Stimulated activated naive CD8-positive, alpha-beta T cell treated with anti-CD3 and anti-CD28 coated beads, Interleukin-15, amount 100 ng/mL, for 72 hours (primary cell): ENCODE data around the gene PAX8.
A peak's percentile ranks its signal among the peaks of the same experiment; 100 is the strongest.

ENCODE experiments used
- ATAC-seq: fragments of 150-1000 bp; cut with Tn5 transposase; 2 replicates; pipeline ENCODE4 v1.10.0; 2021; ENCODE audit warnings: mild to moderate bottlenecking, moderate library complexity
- DNase-seq, 2 donors: peaks; one replicate each; pipeline ENCODE4 v3.0.0; 2021 to 2022
- H3K27ac Mint-ChIP-seq, 2 donors: one replicate each; pipeline ENCODE4 v1.8.0; 2022; ENCODE audit warnings: mild to moderate bottlenecking in 2 of 2, mixed read lengths in 2 of 2, moderate library complexity in 2 of 2
- H3K27me3 Mint-ChIP-seq: one replicate; pipeline ENCODE4 v1.8.0; 2022; ENCODE audit warnings: mixed read lengths
- H3K4me1 Mint-ChIP-seq: one replicate; pipeline ENCODE4 v1.8.0; 2022; ENCODE audit warnings: mild to moderate bottlenecking, mixed read lengths
- H3K4me3 Mint-ChIP-seq, 2 donors: one replicate each; pipeline ENCODE4 v1.8.0; 2022; ENCODE audit warnings: mild to moderate bottlenecking in 2 of 2, mixed read lengths in 2 of 2, moderate library complexity in 1 of 2
- H3K9me3 Mint-ChIP-seq, 2 donors: one replicate each; pipeline ENCODE4 v1.8.0; 2022; ENCODE audit warnings: mixed read lengths in 2 of 2

PAX8 gene

GRCh38 chr2:113216321-113216720 lies 62.4 kb downstream of the PAX8 start:
- no peaks in the 10 kb centered on the region for H3K9me3 Mint-ChIP-seq
- H3K27ac Mint-ChIP-seq: no peak overlapping the region
- DNase-seq (no peak), ATAC-seq (no peak)
- no peak overlapping the region for H3K4me3 Mint-ChIP-seq
- peaks cover 10% of the 10 kb centered on the region for H3K27me3 Mint-ChIP-seq
- peaks cover 34% of the 10 kb centered on the region for H3K4me1 Mint-ChIP-seq

GRCh38 chr2:113215056-113215455 lies 63.7 kb downstream of the PAX8 start:
- Mint-ChIP-seq H3K4me1 (peaks cover 33% of the 10 kb centered on the region), H3K27me3 (peaks cover 10% of the 10 kb centered on the region), H3K27ac (peak overlapping the region in 1 of 2 donors; percentile 6)

GRCh38 chr2:113214141-113214540 lies 64.6 kb downstream of the PAX8 start:
- Mint-ChIP-seq H3K4me1 (peaks cover 29% of the 10 kb centered on the region), H3K27me3 (peaks cover 10% of the 10 kb centered on the region), H3K27ac (no peak overlapping the region), H3K9me3 (no peaks in the 10 kb centered on the region), H3K4me3 (no peak overlapping the region)
- no peak for DNase-seq
- no peak for ATAC-seq

More at GRCh38 chr2:113215056-113215455, 63.7 kb downstream of the PAX8 start:
- H3K4me3 Mint-ChIP-seq: no peak overlapping the region
- DNase-seq: no peak
- H3K9me3 Mint-ChIP-seq: no peaks in the 10 kb centered on the region
- ATAC-seq: no peak

GRCh38 chr2:113213061-113213930 lies 65.4 kb downstream of the PAX8 start:
- Mint-ChIP-seq H3K4me1 (peaks cover 24% of the 10 kb centered on the region), H3K27ac (no peak overlapping the region), H3K4me3 (no peak overlapping the region), H3K9me3 (no peaks in the 10 kb centered on the region), H3K27me3 (peaks cover 10% of the 10 kb centered on the region)
- ATAC-seq: no peak
- no peak for DNase-seq

GRCh38 chr2:113212245-113213060 lies 66.3 kb downstream of the PAX8 start:
- Mint-ChIP-seq H3K4me3 (no peak overlapping the region), H3K27me3 (peaks cover 7% of the 10 kb centered on the region), H3K9me3 (no peaks in the 10 kb centered on the region), H3K27ac (peak overlapping the region in 1 of 2 donors; percentile 93), H3K4me1 (peaks cover 15% of the 10 kb centered on the region)
- ATAC-seq (no peak), DNase-seq (no peak)

GRCh38 chr2:113211226-113212105 lies 67.3 kb downstream of the PAX8 start:
- H3K27ac Mint-ChIP-seq: no peak overlapping the region
- no peaks in the 10 kb centered on the region for H3K27me3 Mint-ChIP-seq

GRCh38 chr2:113209646-113210171 lies 69.0 kb downstream of the PAX8 start:
- H3K27ac Mint-ChIP-seq: no peak overlapping the region
- H3K4me1 Mint-ChIP-seq: peaks cover 8% of the 10 kb centered on the region
- no peak for DNase-seq

More at GRCh38 chr2:113211226-113212105, 67.3 kb downstream of the PAX8 start:
- ATAC-seq (no peak), DNase-seq (no peak)
- H3K4me1 Mint-ChIP-seq: peaks cover 10% of the 10 kb centered on the region
- H3K4me3 Mint-ChIP-seq: no peak overlapping the region
- H3K9me3 Mint-ChIP-seq: no peaks in the 10 kb centered on the region

GRCh38 chr2:113209011-113209645 lies 69.6 kb downstream of the PAX8 start:
- H3K27me3 Mint-ChIP-seq: no peaks in the 10 kb centered on the region
- DNase-seq (no peak), ATAC-seq (no peak)
- H3K4me3 Mint-ChIP-seq: no peak overlapping the region
- H3K27ac Mint-ChIP-seq: no peak overlapping the region
- H3K9me3 Mint-ChIP-seq: no peaks in the 10 kb centered on the region
- peaks cover 7% of the 10 kb centered on the region for H3K4me1 Mint-ChIP-seq

More at GRCh38 chr2:113209646-113210171, 69.0 kb downstream of the PAX8 start:
- H3K4me3 Mint-ChIP-seq: no peak overlapping the region
- no peaks in the 10 kb centered on the region for H3K9me3 Mint-ChIP-seq
- no peaks in the 10 kb centered on the region for H3K27me3 Mint-ChIP-seq
- no peak for ATAC-seq

GRCh38 chr2:113208396-113208795 lies 70.3 kb downstream of the PAX8 start:
- peaks cover 12% of the 10 kb centered on the region for H3K4me1 Mint-ChIP-seq
- H3K9me3 Mint-ChIP-seq: no peaks in the 10 kb centered on the region
- ATAC-seq (no peak), DNase-seq (no peak)
- no peak overlapping the region for H3K4me3 Mint-ChIP-seq
- H3K27ac Mint-ChIP-seq: no peak overlapping the region
- H3K27me3 Mint-ChIP-seq: no peaks in the 10 kb centered on the region

GRCh38 chr2:113207021-113207420 lies 71.7 kb downstream of the PAX8 start:
- Mint-ChIP-seq H3K4me1 (peaks cover 24% of the 10 kb centered on the region), H3K27me3 (no peaks in the 10 kb centered on the region), H3K27ac (peak overlapping the region in 1 of 2 donors; percentile 20), H3K9me3 (no peaks in the 10 kb centered on the region), H3K4me3 (no peak overlapping the region)
- ATAC-seq: no peak
- DNase-seq: no peak

- Mint-ChIP-seq H3K27ac (no peak overlapping the region), H3K4me3 (no peak overlapping the region), H3K4me1 (peaks cover 30% of the 10 kb centered on the region), H3K27me3 (no peaks in the 10 kb centered on the region), H3K9me3 (no peaks in the 10 kb centered on the region)
- ATAC-seq (no peak), DNase-seq (no peak)
Measured at GRCh38 chr2:113206251-113206650, 72.5 kb downstream of the PAX8 start.

GRCh38 chr2:113203901-113204519 lies 74.7 kb downstream of the PAX8 start:
- H3K4me3 Mint-ChIP-seq: no peak overlapping the region
- H3K27ac Mint-ChIP-seq: peak overlapping the region in 1 of 2 donors; percentile 75
- DNase-seq: peak; percentile 69 to 77
- no peaks in the 10 kb centered on the region for H3K27me3 Mint-ChIP-seq
- ATAC-seq: peak; percentile 82
- H3K4me1 Mint-ChIP-seq: peaks cover 31% of the 10 kb centered on the region
- H3K9me3 Mint-ChIP-seq: no peaks in the 10 kb centered on the region

GRCh38 chr2:113203217-113203530 lies 75.5 kb downstream of the PAX8 start:
- DNase-seq (no peak), ATAC-seq (no peak)
- Mint-ChIP-seq H3K9me3 (no peaks in the 10 kb centered on the region), H3K27ac (no peak overlapping the region), H3K4me1 (peaks cover 33% of the 10 kb centered on the region), H3K4me3 (no peak overlapping the region), H3K27me3 (no peaks in the 10 kb centered on the region)
